ENCODE results near the gene FER. TPM values are rescaled to one million over a fixed set of nuclear protein-coding genes. Genes with fewer than 3 reads are reported as not detected.

FER gene
- polyA plus RNA-seq, 3 donors = 2.4 to 14.7 (median 6.2) TPM

GRCh38 chr5:108720391-108720790 is 27.3 kb upstream of the FER start:
- Histone ChIP-seq H3K4me1 (ENCODE audit: control insufficient read depth in 1 of 2, insufficient read depth in 2 of 2, low read length in 2 of 2) (peaks cover 14 to 16% of the 10 kb centered on the region in 2 donors), H3K36me3 (replicated peaks in 1 of 2; ENCODE audit: control insufficient read depth in 1 of 2, insufficient read depth in 2 of 2, low read length in 2 of 2) (no peaks in the 10 kb centered on the region), H4K20me1 (ENCODE audit: insufficient read depth, low read length) (no peaks in the 10 kb centered on the region), H3K27ac (ENCODE audit: low read depth in 1 of 2, low read length in 2 of 2) (no peak overlapping the region), H3K9me3 (replicated peaks in 1 of 2; ENCODE audit: control insufficient read depth in 1 of 2, insufficient read depth in 1 of 2, low read length in 2 of 2) (no peaks in the 10 kb centered on the region), H3K27me3 (ENCODE audit: control insufficient read depth in 2 of 2, insufficient read depth in 2 of 2, low read length in 2 of 2) (no peaks in the 10 kb centered on the region), H3K4me2 (replicated peaks; ENCODE audit: extremely low read depth, low read length, poor library complexity, severe bottlenecking) (no peak overlapping the region), H3K79me2 (ENCODE audit: insufficient read depth, low read length) (no peaks in the 10 kb centered on the region), H3K9ac (ENCODE audit: insufficient read depth, low read length, poor library complexity, severe bottlenecking) (no peak overlapping the region), H2AFZ (ENCODE audit: insufficient read depth, low read depth, low read length, poor library complexity, severe bottlenecking) (no peak overlapping the region), H3K4me3 (replicated peaks in 1 of 3; ENCODE audit: low read depth in 2 of 3, low read length in 3 of 3) (no peak overlapping the region)
- peak; percentile 37 to 79 (median 58) for DNase-seq
- H3K36me3 Mint-ChIP-seq = no peaks in the 10 kb centered on the region
- peak overlapping the region in 5 of 7 donors; percentile 11 to 47 (median 41) for H3K27ac Mint-ChIP-seq
- peaks cover 15% of the 10 kb centered on the region for H3K4me1 Mint-ChIP-seq
- no peak for TF ChIP-seq CTCF (IDR thresholded peaks at IDR 0.05)
- no peak overlapping the region for H3K4me3 Mint-ChIP-seq
- peaks cover 0 to 1% (median 0%) of the 10 kb centered on the region in 3 donors for H3K27me3 Mint-ChIP-seq (ENCODE audit: low read depth in 3 of 3)
- intact Hi-C loops (cut with micrococcal nuclease) = loop anchor here in 1 of 2 donors (10.0 kb wide), 1 partner anchor 134 kb away; no protein-coding TSS in a partner anchor
- no peaks in the 10 kb centered on the region for H3K9me3 Mint-ChIP-seq

GRCh38 chr5:108726446-108727235 is 21.1 kb upstream of the FER start:
- WGBS (ENCODE audit: insufficient coverage) = 70% methylated on average over 2 of the region's 6 CpGs
- Histone ChIP-seq H3K9ac (ENCODE audit: insufficient read depth, low read length, poor library complexity, severe bottlenecking) (no peak overlapping the region), H3K27me3 (ENCODE audit: control insufficient read depth in 2 of 2, insufficient read depth in 2 of 2, low read length in 2 of 2) (no peaks in the 10 kb centered on the region), H3K4me3 (replicated peaks in 1 of 3; ENCODE audit: low read depth in 2 of 3, low read length in 3 of 3) (peak overlapping the region in 2 of 3 experiments; percentile 86 to 87), H3K4me2 (replicated peaks; ENCODE audit: extremely low read depth, low read length, poor library complexity, severe bottlenecking) (peak overlapping the region; percentile 74), H3K79me2 (ENCODE audit: insufficient read depth, low read length) (no peaks in the 10 kb centered on the region), H3K4me1 (ENCODE audit: control insufficient read depth in 1 of 2, insufficient read depth in 2 of 2, low read length in 2 of 2) (peaks cover 29 to 47% of the 10 kb centered on the region in 2 donors), H2AFZ (ENCODE audit: insufficient read depth, low read depth, low read length, poor library complexity, severe bottlenecking) (peak overlapping the region; percentile 93), H3K36me3 (replicated peaks in 1 of 2; ENCODE audit: control insufficient read depth in 1 of 2, insufficient read depth in 2 of 2, low read length in 2 of 2) (no peaks in the 10 kb centered on the region), H3K9me3 (replicated peaks in 1 of 2; ENCODE audit: control insufficient read depth in 1 of 2, insufficient read depth in 1 of 2, low read length in 2 of 2) (no peaks in the 10 kb centered on the region), H3K27ac (ENCODE audit: low read depth in 1 of 2, low read length in 2 of 2) (peak overlapping the region in 1 of 2 donors; percentile 94), H4K20me1 (ENCODE audit: insufficient read depth, low read length) (no peaks in the 10 kb centered on the region)
- no peak for TF ChIP-seq CTCF (IDR thresholded peaks at IDR 0.05)
- Mint-ChIP-seq H3K27me3 (ENCODE audit: low read depth in 3 of 3) (no peaks in the 10 kb centered on the region), H3K4me3 (peak overlapping the region; percentile 90 to 92), H3K4me1 (peaks cover 46% of the 10 kb centered on the region), H3K27ac (peak overlapping the region; percentile 90 to 97 (median 94)), H3K36me3 (no peaks in the 10 kb centered on the region), H3K9me3 (peaks cover 0 to 1% (median 0%) of the 10 kb centered on the region in 7 donors)
- DNase-seq = no peak
- intact Hi-C loops (cut with micrococcal nuclease) = loop anchor here in 1 of 2 donors (10.0 kb wide), 1 partner anchor 128 kb away; no protein-coding TSS in a partner anchor

Data from CD14-positive monocyte (primary cell).